Omental fat pad (tissue), 4 donors: ENCODE data around the gene WDR5. TPM values are rescaled to one million over a fixed set of nuclear protein-coding genes. Genes with fewer than 3 reads are reported as not detected.

ENCODE experiments used
- ATAC-seq: fragments of 150-250 bp; one replicate; pipeline ENCODE4 v1.9.1; 2016; ENCODE audit warnings: mild to moderate bottlenecking, moderate library complexity; ENCODE audit not compliant: low FRiP score
- DNase-seq: peaks from one replicate; pipeline ENCODE4 v3.0.0-alpha.2; 2019; ENCODE audit warnings: low spot score
- total RNA-seq, 4 donors: library from RNA; depleted of rRNA; stranded (reverse); fragments of >200 nt; gene quantifications; one replicate each; pipeline ENCODE4 v1.1.0, GENCODE V29; 2016
- TF ChIP-seq, protein P1 (sequence below), 3 donors: fragments of 450-650 bp; IDR thresholded peaks; one replicate each; pipeline ENCODE4 v1.5.1; 2016 to 2017; ENCODE audit warnings: antibody characterized with exemption in 3 of 3, mild to moderate bottlenecking in 3 of 3, moderate library complexity in 2 of 3

WDR5 gene
- total RNA-seq, 4 donors from 2014 or later, result 16.1 to 28.2 (median 19.7) TPM

DNA sequence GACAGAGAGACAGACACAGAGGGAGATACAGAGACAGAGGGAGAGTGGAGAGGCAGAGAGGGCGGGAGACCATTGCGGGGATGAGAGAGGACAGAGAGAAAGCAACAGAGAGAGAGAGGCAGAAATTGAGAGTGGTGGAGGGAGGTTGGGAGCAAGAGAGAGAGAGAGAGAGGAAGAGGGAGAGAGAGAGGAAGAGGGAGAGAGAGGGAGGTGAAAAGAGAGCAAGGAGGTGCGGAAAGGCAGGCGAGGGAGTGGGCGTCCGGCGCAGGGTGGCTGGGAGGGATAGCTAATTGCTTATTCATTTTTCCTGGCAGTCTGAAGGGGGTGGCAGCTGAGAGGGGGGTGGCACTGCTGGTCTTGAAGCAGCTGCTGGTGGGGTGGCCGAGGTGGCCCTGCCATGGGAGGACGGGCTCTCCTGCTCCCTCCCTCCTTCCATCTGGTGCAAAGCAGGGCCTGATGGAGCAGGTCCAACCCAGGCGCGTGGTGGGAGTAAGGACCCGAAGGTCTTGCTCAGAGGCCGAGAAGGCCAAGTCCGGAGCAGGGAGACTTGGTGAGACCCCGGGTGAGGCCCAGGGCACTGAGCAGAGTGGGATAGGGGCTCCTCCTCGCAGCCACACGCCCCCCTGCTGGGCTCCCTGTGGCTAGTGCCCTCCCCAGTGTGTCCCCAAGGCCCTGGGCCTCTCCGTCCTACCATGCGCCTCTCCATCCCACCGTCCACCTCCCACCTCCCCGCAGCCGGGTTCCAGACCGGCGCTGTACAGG is 53.8 kb downstream of the WDR5 start:
- no peak for ATAC-seq
- DNase-seq, result peak; percentile 19

DNA sequence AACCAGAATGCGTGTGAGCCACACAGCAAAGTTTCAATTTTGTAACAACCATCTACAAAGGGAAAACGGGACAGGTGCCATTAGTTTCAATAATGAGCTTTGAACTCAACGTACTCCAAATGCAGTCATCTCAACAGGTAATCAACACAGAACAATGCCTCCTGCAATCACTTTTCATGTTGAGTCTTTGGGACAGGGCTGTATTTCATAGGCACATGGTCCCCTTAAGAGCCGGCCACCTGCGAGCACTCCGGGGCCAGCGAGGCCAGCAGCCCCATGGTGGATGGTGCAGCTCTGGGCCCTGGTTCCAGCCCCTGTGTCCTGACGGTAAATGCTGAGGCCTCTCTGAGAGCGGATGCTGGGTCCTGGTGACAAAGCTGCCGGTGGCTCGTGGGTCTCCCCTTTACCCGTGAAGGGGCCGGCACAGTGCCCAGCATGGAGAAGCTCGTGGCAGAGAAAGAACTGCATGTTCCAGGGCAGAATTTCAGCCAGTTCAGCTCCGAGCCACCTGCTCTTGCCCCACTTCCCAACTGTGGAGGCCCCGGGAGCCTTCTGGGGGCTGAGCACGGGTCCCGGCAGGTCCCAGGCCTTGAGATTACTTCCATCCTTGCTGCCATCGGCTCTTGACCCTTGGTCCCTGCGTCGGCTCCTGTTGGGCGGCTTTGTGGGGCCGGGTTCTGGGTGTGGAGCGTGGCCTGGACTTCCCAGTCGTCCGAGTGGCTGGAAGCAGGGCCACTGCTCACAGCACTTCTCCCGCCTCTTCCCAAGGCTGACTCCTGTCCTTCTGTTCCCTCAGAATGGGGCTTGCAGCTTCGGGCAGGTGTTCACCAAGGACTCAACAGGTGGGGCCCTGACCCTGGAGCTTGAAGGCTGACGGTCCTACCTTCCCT is 54.6 kb downstream of the WDR5 start:
- TF ChIP-seq, protein P1, sequence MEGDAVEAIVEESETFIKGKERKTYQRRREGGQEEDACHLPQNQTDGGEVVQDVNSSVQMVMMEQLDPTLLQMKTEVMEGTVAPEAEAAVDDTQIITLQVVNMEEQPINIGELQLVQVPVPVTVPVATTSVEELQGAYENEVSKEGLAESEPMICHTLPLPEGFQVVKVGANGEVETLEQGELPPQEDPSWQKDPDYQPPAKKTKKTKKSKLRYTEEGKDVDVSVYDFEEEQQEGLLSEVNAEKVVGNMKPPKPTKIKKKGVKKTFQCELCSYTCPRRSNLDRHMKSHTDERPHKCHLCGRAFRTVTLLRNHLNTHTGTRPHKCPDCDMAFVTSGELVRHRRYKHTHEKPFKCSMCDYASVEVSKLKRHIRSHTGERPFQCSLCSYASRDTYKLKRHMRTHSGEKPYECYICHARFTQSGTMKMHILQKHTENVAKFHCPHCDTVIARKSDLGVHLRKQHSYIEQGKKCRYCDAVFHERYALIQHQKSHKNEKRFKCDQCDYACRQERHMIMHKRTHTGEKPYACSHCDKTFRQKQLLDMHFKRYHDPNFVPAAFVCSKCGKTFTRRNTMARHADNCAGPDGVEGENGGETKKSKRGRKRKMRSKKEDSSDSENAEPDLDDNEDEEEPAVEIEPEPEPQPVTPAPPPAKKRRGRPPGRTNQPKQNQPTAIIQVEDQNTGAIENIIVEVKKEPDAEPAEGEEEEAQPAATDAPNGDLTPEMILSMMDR (IDR thresholded peaks at IDR 0.05), result no peak
- DNase-seq (peak; percentile 11), ATAC-seq (no peak)

More for the DNA sequence above, 53.8 kb downstream of the WDR5 start:
- TF ChIP-seq, protein P1 (IDR thresholded peaks at IDR 0.05), result no peak

DNA sequence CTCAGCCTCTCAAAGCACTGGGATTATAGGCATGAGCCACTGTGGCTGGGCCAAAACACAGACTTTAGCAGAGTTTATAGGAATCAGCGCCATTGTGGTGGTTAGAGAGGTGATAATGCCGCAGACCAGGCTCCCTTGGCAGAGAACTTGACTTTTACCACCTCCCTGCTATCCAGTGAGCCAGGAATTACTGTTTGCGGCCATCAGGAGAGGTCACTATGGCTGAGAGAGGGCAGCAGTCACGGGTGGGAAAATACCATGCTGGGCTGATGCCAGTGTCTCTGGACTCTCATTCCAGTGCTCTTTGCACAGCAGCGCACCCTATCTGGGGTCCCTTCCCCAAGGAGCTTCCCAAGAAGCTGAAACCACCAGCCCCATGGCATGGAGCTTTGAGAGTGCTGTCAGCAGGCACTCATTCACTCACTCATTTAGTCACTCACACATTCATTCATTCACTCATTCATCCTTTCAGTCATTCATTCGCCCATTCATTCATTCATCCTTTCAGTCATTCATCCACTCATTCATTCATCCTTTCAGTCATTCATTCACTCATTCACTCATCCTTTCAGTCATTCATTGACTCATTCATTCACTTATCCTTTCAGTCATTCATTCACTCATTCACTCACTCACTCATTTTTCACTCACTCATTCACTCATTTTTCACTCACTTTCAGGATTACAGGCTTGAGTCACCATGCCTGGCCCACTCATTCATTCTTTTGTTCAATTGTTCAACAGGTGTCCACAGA is 55.8 kb downstream of the WDR5 start:
- ATAC-seq, result no peak
- no peak for DNase-seq
- TF ChIP-seq, protein P1 (IDR thresholded peaks at IDR 0.05), result no peak

DNA sequence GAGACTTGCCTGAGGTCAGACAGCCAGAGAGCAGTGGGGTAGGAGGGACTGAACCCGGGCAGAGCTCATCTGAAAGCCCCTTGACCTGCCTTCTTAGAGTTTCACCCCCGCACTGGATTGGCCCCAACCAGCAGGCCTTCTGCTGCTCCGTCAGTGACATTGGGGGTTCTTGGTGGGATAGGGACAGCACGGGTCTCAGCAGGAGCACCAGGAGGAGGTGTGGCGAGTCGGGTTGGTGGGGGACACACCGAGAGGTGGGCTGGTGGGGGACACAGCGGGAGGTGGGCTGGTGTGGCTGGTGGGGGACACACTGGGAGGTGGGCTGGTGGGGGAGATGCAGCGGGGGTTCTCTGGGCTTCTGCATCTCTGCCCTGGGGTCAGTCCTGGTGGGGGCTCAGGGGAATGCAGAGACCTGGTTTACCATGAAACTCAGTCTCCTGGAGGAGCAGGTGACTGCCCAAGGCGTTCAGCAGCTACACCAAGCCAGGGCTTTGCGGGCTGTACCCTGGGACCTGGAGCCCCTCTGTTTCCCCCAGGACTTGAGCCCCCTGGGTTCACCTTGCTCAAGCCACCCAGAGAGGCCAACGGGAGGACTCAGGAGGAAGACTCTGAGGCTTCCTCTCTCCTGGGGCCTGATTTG is 56.5 kb downstream of the WDR5 start:
- TF ChIP-seq, protein P1 (IDR thresholded peaks at IDR 0.05), result no peak
- DNase-seq (no peak), ATAC-seq (no peak)

DNA sequence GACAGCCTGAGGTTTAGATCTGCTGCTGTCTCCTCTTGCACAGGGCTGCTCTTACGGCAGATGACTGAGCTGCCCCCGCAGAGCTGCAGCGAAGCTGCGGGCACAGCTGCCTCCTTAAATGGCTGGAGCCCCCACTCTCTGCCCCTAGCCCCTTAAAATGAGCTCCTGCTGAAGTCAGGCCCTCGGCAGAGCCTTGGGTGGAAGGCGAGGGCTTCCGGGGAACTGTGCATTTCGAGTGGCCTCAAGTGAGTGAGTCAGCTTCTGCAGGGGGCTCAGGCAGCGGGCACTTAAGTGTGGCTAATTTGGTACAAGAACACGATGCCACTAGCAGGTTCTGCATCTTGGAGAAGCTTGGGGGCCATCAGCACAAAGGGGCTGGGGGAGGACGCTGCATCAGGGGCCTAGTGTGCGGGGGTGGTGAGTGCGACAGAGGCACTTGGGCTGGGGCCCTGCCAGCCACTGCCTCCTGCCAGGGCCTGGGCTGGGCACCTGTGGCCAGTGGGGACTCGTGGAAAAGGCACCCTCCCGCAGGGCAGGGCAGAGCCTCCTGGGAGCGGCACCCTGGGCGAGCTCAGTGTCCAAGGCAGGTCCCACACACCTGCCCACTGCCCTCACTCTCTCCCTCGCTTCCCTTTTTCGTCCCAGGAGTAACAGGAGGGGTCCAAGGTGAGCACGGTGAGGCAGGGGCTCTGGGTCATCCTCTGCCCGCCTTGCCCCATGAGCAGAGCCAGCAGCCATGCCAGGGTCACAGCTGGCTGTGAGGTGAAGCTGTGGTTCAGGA is 57.3 kb downstream of the WDR5 start:
- TF ChIP-seq, protein P1 (IDR thresholded peaks at IDR 0.05), result no peak
- DNase-seq (no peak), ATAC-seq (no peak)
